Epidermal melanocyte (primary cell): ENCODE results near the gene SMG6.

Experiments used
- DNase-seq: peaks from one replicate; pipeline ENCODE4 v3.0.0; 2011; ENCODE audit warnings: low spot score; ENCODE audit not compliant: insufficient read length

The SMG6 gene

DNA sequence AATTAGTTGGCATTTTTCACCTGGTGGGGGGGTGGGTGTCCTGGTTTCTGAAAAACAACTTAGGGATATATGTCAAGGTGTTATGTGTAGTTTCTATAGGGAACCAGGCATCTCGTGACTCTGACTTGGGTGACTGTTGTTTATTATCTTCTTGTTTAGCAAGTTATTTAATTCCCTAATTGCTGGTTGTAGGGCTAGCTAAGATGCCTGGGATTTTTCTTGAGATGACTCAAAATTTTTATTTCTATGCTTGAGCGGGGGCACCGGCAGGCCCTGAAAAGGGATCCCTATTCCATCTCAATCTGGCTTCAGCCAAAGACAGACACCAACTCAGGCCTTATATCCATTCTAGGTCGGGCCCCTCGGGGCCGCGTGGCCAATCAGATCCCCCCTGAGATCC lies 270.4 kb downstream of the SMG6 start:
- DNase-seq = no peak

DNA sequence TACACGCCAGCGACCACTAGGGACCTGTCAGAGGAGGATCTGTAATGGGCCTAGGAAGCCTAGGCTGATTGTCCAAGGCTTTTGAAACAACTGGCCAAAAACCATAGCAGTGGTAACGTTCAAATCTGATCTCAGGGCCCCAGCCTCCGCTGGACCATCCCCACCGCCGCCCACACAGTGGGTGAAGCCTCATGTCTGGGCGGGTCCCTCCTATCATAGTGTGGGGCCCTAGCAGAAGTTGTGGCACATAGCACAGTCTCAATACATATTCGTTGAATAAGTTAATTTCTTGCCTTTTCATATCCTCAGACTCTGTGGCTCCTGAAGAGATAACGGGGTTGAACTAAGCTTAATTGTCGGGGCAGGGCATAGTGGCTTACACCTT lies 272.8 kb downstream of the SMG6 start:
- DNase-seq = no peak

DNA sequence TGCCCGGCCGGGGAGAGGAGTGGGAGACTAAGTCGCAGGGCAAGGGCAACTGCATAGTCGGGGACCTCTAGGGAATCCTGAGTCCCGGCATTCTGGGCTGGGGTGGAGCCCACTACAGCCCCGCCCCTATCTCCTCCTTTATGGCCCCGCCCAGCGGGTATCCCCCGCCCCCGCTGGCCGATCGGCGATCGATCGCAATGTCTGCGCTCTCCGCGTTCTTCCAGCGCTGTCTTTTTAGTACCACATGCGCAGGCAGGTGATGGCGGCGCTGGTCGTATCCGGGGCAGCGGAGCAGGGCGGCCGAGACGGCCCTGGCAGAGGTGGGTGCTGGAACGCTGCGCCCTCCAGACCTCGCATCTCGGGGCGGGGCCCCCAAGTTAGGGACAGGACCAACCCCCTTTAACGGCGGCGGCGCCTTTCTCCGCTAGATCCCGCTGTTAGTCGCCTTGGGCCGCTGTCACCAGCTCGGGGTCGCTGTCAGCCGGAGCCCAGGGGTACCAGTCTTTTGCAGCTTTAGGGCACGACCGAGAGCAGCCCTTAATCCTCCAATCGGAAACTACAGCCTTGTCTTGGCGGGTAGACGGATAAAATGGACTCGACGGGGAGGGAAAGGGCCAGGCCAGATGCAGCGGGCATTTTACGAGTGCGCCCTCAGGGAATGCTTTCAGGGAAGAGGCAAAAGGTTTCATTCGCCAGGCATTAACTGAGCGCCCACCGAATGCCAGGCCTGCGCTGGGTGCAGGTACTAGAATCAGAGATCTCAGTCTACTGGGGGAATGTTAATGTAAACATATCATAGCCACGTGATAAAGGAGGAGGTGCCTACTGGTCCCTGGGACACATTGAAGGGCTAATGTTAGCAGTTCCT lies 273.4 kb downstream of the SMG6 start, which contains the start of gene DPH1:
DPH1 (plus strand) TSS at position 243 of the 868 bp plus-strand sequence; CDS start at position 260, 17 bp downstream.
- DNase-seq = peak; percentile 95

DNA sequence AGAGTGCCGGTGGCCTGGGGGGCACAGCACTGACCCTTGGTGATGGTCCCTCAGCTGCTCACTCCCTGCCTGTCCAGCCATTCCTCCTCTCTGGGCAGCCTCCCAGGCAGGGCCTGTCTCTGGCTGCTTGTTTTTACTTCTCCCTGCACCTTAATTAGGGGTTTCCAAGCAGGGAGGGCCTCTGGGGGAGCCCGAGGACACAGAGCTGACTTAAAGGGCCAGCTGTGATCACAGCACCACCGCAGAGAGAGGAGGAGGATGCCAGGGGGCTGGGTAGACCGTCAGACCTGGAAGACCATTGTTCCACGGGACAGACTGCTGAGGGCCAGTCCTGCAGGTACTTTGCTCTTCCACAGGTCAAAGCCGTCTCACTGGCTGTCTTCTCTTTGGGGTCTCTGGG lies 274.8 kb downstream of the SMG6 start:
- DNase-seq = no peak

DNA sequence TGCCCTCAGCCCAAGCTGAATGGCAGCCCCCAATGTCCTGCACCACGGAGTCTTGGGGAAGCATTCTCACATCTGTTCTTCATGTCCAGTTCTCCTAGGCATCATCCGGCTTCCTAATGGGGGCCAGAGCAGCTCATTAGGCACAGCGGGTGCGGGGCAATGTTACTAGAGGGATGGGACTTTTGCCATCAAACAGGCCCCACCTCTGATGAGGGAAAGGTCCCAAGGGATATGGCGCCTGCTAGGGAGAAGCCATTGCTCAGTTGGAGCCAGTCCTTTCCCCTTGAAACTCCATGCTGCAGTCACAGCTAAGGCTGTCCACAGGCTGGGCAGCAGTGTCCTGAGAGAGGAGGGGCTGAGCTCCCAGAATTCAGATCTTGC lies 275.4 kb downstream of the SMG6 start:
- DNase-seq = no peak

DNA sequence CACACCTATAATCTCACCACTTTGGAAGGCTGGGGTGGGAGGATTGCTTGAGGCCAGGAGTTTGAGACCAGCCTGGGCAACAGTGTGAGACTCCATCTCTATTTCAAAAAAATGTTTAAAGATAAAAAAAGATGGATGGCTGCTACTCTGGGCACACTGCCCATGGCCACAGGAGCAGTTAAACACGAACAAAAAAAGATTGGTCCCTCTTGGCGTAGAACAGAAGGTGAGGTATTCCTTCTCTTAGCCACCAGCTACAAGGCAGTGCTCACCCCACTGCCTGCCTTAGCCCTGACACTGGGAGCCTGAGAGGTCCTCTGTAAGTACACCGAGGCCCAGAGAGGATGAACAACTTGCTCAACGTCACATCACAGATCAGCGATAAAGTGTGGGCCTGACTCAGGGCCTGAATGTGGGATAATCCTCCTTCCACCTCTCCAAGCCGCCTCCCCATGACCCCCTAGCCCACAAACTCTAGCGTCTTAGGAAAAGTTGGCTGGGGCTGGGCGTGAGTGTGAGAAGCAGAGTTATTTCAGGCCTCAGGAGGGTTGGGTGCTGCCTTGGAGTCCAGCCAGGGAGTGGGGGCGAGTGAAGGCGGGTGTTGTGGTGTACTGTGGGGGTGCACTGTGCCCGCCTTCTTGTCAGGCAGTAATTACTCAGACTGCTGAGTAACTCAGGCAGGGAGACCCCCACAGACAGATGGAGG lies 275.9 kb downstream of the SMG6 start:
- no peak for DNase-seq

DNA sequence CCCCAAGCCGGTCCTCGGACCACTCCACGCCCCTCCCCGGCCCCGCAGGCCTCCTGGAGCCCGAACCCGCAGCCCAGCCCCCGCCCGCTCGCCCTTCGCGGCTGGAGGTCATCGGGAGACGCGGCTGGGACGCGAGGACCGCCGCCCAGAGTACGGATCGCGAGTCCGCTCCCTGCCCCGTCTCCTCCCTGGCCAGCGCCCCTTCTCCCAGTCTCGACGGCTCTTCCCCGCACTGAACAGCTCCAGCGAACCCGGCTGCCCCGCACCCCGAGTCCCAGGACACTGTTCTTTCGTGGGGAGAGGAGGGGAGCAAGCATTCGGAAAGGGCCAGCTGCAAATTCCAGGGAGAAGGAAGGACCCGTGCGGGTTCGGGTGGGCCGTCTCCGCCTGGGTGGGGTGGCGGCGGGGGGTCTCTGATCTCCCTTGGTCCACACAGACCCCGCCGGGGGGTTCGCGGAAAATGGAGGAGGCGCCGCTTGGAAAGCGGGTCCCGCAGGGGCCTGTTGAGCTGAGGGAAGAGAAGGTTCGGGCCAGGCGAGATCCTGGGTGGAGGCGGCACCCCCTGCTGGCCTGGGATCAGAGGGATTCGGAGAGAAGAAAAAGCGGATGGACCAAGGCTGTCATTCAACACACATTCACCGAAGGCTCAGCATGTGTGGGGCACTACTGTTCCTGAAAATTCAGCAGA lies 277.8 kb downstream of the SMG6 start:
- DNase-seq = peak; percentile 87

DNA sequence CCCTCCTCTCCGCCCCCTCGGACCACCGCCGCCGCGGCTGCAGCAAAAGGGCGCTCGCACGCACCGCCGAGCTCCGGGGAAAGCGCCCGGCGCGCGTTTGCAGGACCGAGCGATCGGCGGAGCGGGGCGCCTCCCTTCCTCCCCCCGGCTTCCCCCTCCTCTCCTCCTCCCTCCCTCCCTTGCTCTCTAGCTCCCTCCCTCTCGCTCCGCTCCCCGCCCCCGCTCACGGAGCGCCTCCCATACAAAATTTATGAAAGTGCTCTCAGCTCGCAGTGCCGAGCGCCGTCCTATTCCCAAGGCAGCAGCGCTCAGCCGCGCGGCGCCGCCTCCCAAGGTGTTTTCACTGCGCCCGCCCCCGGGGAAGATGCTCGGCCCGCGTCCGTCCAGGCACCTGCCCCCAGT lies 278.4 kb downstream of the SMG6 start, which contains the start of gene RTN4RL1:
RTN4RL1 (minus strand) TSS at position 115 of the 402 bp plus-strand sequence. CDS start 469 bp downstream, outside the sequence.
- peak; percentile 85 for DNase-seq

DNA sequence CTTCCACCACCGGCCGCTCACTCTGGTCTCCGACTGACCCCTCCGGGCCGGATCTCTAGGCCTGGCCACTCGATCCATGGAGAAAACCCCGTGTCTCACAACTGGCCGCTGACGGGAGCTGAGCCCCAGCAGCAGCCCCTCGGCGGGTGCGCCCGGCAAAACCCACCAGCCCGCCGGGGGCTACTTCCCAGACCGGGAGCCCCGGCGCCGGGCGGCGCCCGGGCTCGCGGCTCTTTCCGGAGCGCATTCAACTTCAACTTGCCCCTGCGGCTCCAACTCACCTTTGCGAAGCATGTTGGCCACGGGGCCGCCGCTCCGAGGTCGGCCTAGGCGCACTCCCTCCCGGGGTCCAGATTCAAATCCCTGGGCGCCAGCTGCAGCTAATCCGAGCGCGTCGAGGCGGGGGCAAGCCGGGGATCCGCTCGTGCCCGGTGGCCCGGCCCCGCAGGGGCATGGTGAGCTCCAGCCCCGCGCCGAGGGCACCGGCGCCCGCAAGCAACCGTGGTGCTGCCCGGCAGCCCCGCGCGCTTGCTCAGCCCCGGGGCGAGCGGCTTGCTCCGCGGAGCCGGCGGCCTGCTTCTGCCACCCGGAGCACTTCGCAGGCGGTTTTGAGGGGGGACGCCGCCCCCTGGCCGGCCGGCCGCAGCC lies 278.9 kb downstream of the SMG6 start:
- DNase-seq = no peak

DNA sequence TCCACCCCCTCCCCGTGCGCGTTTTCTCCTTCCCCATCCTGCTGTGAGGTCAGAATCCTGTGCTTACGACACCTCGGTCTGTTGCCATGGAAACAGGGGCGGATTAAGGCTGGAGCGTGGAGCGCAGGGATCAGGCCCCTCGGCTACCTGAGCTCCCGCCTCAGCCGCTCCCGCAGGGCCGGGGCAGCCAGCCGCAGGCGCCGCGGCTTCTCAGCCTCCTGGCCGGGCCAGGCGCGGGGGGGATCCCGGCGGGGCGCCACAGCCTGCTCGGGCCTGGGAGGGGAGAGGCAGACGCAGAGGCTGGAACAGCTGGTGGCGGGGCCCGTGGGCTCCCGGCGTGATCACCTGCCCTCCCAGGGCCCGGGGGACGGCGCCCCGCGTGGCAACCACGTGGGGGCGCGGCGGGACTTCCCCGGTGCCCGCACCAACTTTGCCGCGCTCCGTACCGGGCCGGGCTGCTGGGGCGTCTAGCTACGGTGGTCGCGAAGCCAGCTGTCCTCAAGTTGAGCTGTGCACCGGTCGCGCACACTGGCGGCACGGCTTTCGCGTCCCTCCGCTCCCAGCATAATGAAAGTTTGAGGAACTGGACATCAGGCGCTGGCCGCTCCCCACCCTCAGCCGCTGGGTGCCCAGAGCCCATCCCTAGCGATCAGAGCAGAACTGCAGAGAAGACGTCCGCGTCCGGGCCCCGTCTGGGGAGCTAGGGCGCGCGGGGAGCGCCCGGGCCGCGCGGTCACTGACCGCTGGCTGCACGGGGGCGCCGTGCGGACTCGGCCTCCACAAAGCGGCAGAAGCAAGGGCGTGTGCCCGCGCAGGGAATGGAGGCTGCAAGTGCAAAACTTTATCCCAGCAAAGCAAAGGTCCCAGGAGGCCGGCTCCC lies 279.7 kb downstream of the SMG6 start:
- no peak for DNase-seq

DNA sequence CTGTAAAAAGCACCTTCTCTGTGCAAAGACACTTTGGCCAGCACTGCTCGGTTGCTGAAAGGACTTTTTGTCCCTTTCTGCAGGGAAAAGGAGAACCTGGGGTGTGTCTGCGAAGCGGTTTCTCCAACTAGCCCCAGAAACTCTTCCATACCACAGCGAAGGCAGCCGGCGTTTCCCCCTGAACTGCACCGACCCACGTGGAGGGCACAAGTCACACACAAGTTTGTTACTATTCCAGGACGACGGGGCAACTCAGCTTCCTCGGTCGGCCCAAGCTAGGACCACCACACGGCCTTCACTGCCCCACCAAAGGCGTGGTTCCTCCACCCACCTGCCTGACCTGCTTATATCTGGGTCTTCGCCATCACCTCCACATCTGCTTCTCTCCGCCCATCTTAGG lies 280.3 kb downstream of the SMG6 start:
- no peak for DNase-seq

DNA sequence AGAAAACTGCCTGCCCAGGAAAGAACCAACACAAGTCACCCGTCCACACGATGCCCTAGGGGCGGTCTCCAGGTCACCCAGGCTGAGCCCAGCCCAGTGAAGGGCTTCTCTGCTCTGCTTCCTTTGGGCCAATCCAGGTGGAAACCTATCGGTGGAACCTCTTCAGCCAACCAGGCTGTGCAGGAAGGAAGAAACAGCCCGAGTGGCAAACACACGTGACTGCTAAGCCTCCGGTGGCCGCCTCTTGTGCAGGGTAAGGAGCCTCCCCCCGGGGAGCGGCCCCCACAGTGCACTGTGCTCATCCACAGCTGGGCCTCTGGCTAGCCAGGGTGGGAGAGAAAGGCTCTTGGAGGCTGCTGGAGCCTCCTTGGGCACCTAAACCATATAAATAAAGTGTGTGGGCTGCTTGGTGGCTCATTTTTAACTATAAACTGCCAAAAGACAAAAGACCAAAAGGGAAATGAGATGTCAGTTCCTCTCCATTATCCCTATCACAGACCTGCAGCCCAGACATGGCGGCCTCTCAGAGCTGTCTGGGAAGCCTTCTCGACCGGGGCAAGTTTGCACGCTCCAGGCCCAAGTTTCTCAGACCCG lies 280.8 kb downstream of the SMG6 start:
- no peak for DNase-seq

DNA sequence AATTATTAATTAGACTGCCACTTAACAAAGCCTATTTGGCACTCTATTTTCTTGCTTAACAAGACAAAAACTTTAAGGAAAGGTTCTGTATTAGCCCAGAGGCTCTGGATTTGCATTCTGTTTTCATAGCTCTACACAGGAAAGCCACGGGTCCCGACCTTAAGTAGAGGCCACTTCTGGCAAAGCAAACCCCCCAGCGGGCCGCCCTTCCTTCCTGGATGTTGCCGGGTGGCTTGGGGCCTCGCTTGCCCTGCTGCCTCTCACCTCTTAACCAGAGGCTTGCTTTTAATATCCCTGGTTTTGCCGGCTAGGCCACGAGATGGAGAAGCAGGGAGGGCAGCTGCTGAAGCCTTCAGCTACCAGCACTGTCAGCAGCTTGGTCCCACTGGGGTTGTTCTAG lies 282.9 kb downstream of the SMG6 start:
- DNase-seq = no peak

DNA sequence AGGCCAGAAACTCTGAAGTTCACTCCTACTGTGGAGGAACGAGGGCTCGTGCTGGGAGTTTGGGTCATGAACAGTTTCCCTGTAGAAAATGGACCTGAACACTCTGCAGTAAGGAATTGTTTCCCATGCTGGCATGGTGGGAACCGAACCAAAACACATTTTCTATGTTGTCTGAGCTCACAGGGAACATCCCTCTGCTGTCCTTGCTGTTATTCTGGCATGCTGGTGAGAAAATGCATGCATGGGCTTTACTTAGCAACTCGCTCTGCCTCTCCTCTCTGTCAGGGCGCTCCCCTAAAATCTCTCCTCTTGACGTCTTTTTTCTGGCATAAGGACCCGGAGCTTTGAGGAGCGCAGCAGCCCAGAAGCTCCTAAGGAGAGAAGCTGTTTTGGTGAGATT lies 283.9 kb downstream of the SMG6 start:
- DNase-seq = no peak

DNA sequence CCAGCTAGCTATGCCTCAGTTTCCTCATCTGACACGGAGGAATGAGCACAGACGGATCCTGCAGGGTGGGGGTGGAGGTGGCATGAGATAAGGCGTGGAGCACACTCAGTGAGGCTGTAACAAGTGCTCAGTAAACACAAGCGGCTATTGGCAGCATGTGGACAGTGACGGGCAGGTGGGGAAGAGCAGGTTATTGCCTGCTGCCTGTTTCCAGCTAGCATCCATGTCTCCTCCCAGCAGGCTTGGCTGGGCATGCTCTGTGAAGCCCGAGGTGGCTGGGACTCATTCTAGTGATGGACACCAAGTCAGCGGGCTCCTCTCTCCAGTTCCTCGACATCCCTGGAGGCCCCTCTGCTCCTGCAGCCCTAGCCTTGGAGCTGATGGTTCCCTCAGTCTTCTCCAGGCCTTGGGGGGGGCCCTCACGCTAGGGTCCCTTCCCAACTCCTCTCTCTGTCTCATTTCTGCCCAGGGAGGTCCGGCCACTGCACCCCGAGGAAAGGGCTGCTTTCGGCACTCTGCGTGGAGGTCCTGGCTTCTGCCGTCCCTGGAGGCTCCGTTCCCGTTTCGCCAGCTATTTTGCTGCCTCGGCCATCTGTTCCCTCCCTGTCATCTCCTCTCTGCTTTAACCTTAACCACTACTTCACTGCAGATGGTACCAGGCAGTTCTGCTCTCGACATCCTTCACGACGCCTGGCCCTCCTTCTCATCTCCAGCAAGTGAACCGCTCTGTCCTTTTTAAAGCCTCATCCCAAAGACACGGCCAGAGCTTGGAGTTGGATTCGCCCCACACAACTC lies 284.7 kb downstream of the SMG6 start:
- no peak for DNase-seq

DNA sequence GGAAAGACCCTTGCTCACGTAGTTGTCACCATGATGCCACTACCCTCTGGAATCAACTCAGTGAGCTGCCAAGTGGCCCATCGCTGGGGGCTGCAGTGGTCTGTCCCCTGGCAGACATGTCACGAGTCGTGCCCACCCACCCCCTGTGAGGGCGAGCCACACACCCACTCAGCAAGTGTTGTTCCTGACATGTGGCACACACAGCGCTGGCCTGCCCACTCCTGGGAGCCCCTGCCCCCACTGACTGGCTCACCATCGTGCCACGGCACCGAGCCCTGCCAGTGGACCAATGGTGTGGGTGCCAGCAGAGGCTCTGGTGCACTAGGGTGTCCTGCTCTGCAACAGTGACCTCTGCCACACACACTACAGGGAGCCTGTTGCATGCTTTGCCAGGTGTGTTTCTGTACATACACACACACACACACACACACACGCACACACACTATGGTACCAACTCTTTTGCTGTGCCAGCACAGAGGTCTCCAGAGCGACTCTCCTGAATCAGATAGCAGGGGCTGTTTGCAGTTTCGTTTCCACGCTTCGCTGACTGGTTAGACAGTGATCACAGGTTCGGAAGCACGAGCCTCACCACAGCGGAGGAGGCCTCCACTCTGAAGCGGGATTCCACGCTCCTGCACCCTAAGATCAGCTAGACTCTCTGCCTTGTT lies 286.2 kb downstream of the SMG6 start:
- DNase-seq = no peak

DNA sequence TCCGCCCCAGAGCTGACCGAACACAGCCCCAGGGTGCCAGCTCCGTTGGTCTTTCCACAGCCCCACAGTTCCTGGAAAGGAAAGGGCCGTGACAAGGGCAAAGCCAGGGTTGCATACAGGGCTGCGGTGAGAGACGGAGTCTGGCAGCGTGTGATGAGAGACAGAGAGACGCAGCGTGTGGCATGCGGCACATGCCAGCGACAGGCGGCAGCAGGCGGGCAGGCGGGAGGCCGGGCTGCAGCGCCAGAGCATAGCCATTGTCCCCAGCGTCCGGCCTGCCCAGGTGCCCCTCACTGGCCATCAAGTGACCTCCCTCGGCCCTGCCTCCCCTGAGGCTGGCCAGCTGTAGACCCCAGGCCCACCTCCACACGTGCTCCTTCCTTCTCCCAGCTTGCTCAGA lies 287.1 kb downstream of the SMG6 start:
- DNase-seq = no peak

DNA sequence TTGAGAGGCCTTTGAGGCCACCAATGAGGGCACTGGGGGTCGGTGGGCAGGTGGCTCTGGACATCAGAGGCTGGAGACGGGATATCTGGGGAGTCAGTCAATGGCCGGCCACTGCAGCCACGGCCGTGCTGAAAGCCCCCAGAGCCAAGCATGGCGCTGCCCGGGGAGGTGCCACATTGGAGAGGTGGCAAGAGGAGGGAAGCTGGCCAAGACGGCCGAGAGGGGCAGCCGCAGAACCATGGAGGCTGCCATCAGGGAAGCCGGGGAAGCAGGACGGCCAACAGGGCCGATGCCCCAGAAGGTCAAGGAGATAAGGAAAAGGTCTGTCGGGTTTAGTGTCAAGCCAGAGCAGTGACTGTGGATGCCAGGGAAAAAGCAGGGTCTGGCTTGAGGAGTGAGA lies 288.3 kb downstream of the SMG6 start:
- DNase-seq = no peak

DNA sequence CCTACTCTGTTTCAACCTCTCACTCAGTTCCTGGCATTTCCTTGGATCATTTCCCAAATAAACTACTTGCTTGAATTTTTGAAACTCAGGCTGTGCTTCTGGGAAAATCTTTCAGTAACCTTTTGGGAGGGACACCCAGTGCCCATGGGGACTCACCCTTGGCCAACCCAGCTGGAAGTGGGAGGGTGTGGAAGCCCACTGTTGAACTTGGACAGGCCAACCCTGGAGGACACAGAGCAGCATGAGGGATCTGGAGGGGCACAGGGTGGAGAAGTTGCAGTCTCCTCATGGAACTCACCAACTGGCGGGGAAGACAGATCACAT lies 289.6 kb downstream of the SMG6 start:
- no peak for DNase-seq
